Tibial artery (tissue), 4 donors: ENCODE results near the gene KCNQ1.

Experiments
- DNase-seq, 2 donors: peaks; one replicate each; pipeline ENCODE4 v3.0.0-alpha.2; 2019
- H3K27ac ChIP-seq, 2 donors: fragments of 200-600 bp; sonication (generic) in 1 of 2; 1 replicate in 1 of 2; 2 replicates in 1 of 2; pipeline ENCODE4 v1.5.1; 2018 to 2019; ENCODE audit warnings: mild to moderate bottlenecking in 1 of 2
- H3K27me3 ChIP-seq, 2 donors: fragments of 200-600 bp; sonication (generic) in 1 of 2; one replicate each; pipeline versions ENCODE4 v1.5.1 to v1.6.0; 2016 to 2019
- H3K36me3 ChIP-seq, 3 donors: fragments of 200-600 bp; sonication (generic) in 2 of 3; one replicate each; pipeline ENCODE4 v1.5.1; 2016 to 2019; ENCODE audit warnings: mild to moderate bottlenecking in 2 of 3
- H3K4me1 ChIP-seq, 4 donors: fragments of 200-600 bp; sonication (generic) in 2 of 4; 1 replicate in 3 of 4; 2 replicates in 1 of 4; pipeline ENCODE4 v1.5.1; 2016 to 2019
- H3K4me3 ChIP-seq, 2 donors: fragments of 200-600 bp; sonication (generic) in 1 of 2; 1 replicate in 1 of 2; 2 replicates in 1 of 2; pipeline ENCODE4 v1.5.1; 2018 to 2019; ENCODE audit warnings: mild to moderate bottlenecking in 2 of 2
- H3K9me3 ChIP-seq, 3 donors: fragments of 200-600 bp; sonication (generic) in 1 of 3; one replicate each; pipeline ENCODE4 v1.5.1; 2016 to 2019
- intact Hi-C: fragments of 100-400 bp; cut with DNase I; formaldehyde crosslinking; loops from one replicate; pipeline ENCODE4 v1.15.0; 2023; ENCODE audit warnings: low total_unique reads
- TF ChIP-seq, protein P1 (sequence below), 2 experiments: fragments of 200-600 bp in 1 of 2; fragments of 450-650 bp in 1 of 2; IDR thresholded peaks; one replicate each; pipeline ENCODE4 v1.5.1; 2017 to 2019; ENCODE audit warnings: antibody characterized with exemption in 2 of 2, mild to moderate bottlenecking in 1 of 2, moderate library complexity in 1 of 2

The KCNQ1 gene

DNA sequence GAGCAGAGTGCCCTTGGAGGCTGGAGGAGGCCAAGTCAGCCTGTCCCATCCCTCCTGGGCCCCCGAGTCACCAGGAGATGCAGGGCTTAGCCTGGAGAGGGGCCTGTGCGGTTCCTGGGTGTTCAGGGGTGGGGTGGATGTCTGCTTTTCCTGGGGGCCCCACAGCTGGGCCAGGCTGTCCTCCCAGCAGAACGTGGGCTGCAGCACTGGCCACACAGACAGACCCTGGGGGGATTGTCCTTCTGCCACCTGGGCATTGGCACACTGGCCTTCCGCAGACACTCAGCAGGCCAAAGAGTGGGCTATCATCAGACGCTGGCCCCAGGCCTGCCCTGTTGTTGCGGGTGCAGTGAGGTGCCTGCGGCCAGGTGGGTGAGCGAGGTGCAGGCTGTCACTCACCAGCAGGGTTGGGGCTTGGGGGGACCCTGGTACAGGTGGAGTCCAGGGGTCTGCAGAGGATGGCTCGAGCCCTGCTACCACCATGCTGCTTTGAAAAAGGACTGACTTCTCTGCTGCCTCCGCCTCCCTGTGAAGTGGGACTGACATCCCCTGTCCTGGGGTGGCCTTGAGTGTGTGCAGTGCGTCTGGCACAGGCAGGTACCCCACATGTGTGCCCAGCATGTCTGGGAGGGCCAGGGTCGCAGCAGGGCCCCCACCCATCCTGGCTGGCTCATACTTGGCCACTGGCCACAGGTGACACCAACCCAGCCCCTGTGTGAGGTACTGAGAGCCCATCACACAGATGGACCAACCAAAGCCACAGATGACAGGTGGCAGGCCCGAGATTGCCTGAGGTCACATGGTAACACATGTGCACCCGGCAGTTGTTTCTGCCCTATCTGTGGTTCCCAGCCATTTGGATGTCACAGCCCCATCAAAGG is 294.0 kb downstream of the KCNQ1 start:
- Histone ChIP-seq H3K4me3 (no peak overlapping the region), H3K4me1 (peaks cover 0 to 3% (median 0%) of the 10 kb centered on the region in 4 donors), H3K36me3 (no peaks in the 10 kb centered on the region), H3K9me3 (no peaks in the 10 kb centered on the region), H3K27me3 (no peaks in the 10 kb centered on the region), H3K27ac (no peak overlapping the region)
- TF ChIP-seq, protein P1, sequence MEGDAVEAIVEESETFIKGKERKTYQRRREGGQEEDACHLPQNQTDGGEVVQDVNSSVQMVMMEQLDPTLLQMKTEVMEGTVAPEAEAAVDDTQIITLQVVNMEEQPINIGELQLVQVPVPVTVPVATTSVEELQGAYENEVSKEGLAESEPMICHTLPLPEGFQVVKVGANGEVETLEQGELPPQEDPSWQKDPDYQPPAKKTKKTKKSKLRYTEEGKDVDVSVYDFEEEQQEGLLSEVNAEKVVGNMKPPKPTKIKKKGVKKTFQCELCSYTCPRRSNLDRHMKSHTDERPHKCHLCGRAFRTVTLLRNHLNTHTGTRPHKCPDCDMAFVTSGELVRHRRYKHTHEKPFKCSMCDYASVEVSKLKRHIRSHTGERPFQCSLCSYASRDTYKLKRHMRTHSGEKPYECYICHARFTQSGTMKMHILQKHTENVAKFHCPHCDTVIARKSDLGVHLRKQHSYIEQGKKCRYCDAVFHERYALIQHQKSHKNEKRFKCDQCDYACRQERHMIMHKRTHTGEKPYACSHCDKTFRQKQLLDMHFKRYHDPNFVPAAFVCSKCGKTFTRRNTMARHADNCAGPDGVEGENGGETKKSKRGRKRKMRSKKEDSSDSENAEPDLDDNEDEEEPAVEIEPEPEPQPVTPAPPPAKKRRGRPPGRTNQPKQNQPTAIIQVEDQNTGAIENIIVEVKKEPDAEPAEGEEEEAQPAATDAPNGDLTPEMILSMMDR (IDR thresholded peaks at IDR 0.05): no peak
- intact Hi-C loops: no loop called here
- no peak for DNase-seq

DNA sequence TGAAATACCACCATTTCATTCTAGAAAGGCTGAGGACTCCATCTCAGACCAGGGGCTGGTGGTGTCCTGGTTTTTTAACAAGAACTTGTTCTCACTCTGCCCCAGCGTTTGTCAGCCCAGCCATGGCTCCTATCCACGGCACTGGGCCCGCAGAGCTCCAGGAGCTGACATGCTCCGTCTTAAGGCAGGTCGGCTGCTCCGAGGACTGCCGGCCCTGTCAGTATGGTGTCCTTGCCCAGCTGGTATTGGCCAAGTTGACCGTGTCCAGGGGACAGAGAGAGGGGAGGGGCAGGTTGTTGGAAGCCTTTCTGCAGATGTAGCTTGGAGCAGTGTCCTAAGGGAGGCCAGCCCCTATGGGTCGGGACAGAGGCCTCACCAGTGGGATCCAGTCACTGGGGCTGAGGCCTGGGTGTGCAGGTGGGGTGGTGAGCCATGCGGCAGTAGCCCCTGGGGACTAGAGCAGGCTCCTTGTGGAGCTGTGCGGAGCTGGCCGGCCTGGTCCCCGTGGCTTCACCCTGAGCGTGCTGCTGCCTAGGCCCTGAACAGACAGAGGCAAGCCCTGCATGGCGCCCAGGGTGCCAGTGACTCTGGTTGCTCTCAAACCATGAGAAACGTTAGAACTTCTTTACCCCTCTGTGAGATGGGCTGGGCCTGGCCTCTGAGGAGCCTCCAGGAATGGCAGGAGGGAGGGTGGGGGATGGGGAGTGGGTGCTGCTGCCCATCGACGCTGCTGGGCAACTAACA is 294.9 kb downstream of the KCNQ1 start:
- Histone ChIP-seq H3K27me3 (no peaks in the 10 kb centered on the region), H3K4me3 (no peak overlapping the region), H3K4me1 (peaks cover 0 to 3% (median 0%) of the 10 kb centered on the region in 4 donors), H3K27ac (no peak overlapping the region), H3K9me3 (no peaks in the 10 kb centered on the region), H3K36me3 (no peaks in the 10 kb centered on the region)
- no peak for DNase-seq
- TF ChIP-seq, protein P1 (IDR thresholded peaks at IDR 0.05): no peak
- intact Hi-C loops: no loop called here

- H3K4me1 ChIP-seq: peaks cover 0 to 3% (median 0%) of the 10 kb centered on the region in 4 donors
- no peaks in the 10 kb centered on the region for H3K9me3 ChIP-seq
- H3K36me3 ChIP-seq: no peaks in the 10 kb centered on the region
- TF ChIP-seq, protein P1 (IDR thresholded peaks at IDR 0.05): no peak
- no peaks in the 10 kb centered on the region for H3K27me3 ChIP-seq
- H3K27ac ChIP-seq: no peak overlapping the region
- intact Hi-C loops: no loop called here
- no peak overlapping the region for H3K4me3 ChIP-seq
- no peak for DNase-seq
These were observed 295.6 kb downstream of the KCNQ1 start for GRCh38 chr11:2740275-2740940.

- peak in 1 of 2 donors; percentile 48 for DNase-seq
- Histone ChIP-seq H3K27ac (no peak overlapping the region), H3K36me3 (no peaks in the 10 kb centered on the region), H3K4me3 (no peak overlapping the region), H3K9me3 (no peaks in the 10 kb centered on the region), H3K4me1 (peaks cover 0 to 3% (median 0%) of the 10 kb centered on the region in 4 donors), H3K27me3 (no peaks in the 10 kb centered on the region)
- TF ChIP-seq, protein P1 (IDR thresholded peaks at IDR 0.05): no peak
- intact Hi-C loops: no loop called here
These were observed 296.2 kb downstream of the KCNQ1 start for GRCh38 chr11:2741006-2741376.

- Histone ChIP-seq H3K27me3 (no peaks in the 10 kb centered on the region), H3K27ac (no peak overlapping the region), H3K36me3 (no peaks in the 10 kb centered on the region), H3K9me3 (no peaks in the 10 kb centered on the region), H3K4me3 (no peak overlapping the region), H3K4me1 (peaks cover 0 to 3% (median 0%) of the 10 kb centered on the region in 4 donors)
- DNase-seq: peak in 1 of 2 donors; percentile 57
- intact Hi-C loops: no loop called here
- TF ChIP-seq, protein P1 (IDR thresholded peaks at IDR 0.05): no peak
These were observed 296.7 kb downstream of the KCNQ1 start for GRCh38 chr11:2741377-2742131.
